ENCODE measurements around the gene SMYD4.

SMYD4 gene

GRCh38 chr17:1729966-1730325 is 99.8 kb downstream of the SMYD4 start:
- FAIRE-seq: no peak
